ENCODE measurements around the gene PIK3C2B. TPM values are rescaled to one million over a fixed set of nuclear protein-coding genes. Genes with fewer than 3 reads are reported as not detected.

Gene PIK3C2B
- total and polyA plus RNA-seq, 2 donors (not counting 3 experiments of a cell fraction or from before 2014, with no cell fraction given): 33.7 to 49.0 TPM

- Histone ChIP-seq H3K27ac (ENCODE audit: insufficient read depth, low read depth, low read length) (no peak overlapping the region), H3K4me3 (replicated peaks in 1 of 3; ENCODE audit: insufficient read depth in 1 of 3, low read depth in 1 of 3, low read length in 3 of 3) (no peak overlapping the region), H3K4me1 (ENCODE audit: control insufficient read depth, extremely low read depth, insufficient read depth, low read length) (peaks cover 23% of the 10 kb centered on the region), H3K27me3 (ENCODE audit: control insufficient read depth in 2 of 2, insufficient read depth in 2 of 2, low read length in 2 of 2) (no peaks in the 10 kb centered on the region), H3K4me2 (ENCODE audit: insufficient read depth, low read length) (no peak overlapping the region), H4K20me1 (replicated peaks; ENCODE audit: control insufficient read depth, extremely low read depth, insufficient read depth, low read length) (no peaks in the 10 kb centered on the region), H3K36me3 (ENCODE audit: control insufficient read depth in 2 of 2, extremely low read depth in 1 of 2, insufficient read depth in 2 of 2, low read length in 2 of 2) (peaks cover 0 to 13% of the 10 kb centered on the region in 2 experiments), H2AFZ (ENCODE audit: low read depth, low read length) (no peak overlapping the region), H3K9me1 (replicated peaks; ENCODE audit: control insufficient read depth, extremely low read depth, insufficient read depth, low read length) (no peaks in the 10 kb centered on the region), H3K9ac (replicated peaks; ENCODE audit: extremely low read depth, insufficient read depth, low read length) (no peak overlapping the region), H3K9me3 (replicated peaks; ENCODE audit: control insufficient read depth, insufficient read depth, low read length) (no peaks in the 10 kb centered on the region), H3K79me2 (ENCODE audit: control insufficient read depth, insufficient read depth, low read length) (no peaks in the 10 kb centered on the region)
- intact Hi-C loops (cut with micrococcal nuclease): no loop called here
- dilution Hi-C loops (cut with MboI; ENCODE audit: extremely low pct_ligation_motif_present, low sequenced_read_pairs): no loop called here
- DNase-seq (ENCODE audit: low read depth, low spot score) (no peak), FAIRE-seq (no peak)
- ChIA-PET POLR2A (no interaction called here), CTCF (interaction anchor here (0.7 to 9.5 kb wide), 4 partner anchors 17 to 26 kb away, joined by 3 to 129 read pairs (median 32); partner anchors contain the start of gene PIK3C2B)
- TF ChIP-seq JUN (IDR thresholded peaks at IDR 0.05; ENCODE audit: borderline replicate concordance, insufficient read depth, insufficient read length, low read depth) (no peak), MYC (IDR thresholded peaks at IDR 0.05; ENCODE audit: low read depth, low read length) (no peak), EZH2 (IDR thresholded peaks at IDR 0.05; ENCODE audit: borderline replicate concordance, low read depth, low read length, severe bottlenecking) (no peak), GATA2 (IDR thresholded peaks at IDR 0.05; ENCODE audit: insufficient read depth, insufficient read length, low read depth, low read length) (no peak), FOS (IDR thresholded peaks at IDR 0.05; ENCODE audit: borderline replicate concordance, insufficient read depth, low read length) (no peak), POLR2A (IDR thresholded peaks at IDR 0.05; ENCODE audit: low read depth, low read length) (no peak), CTCF (IDR thresholded peaks at IDR 0.05; ENCODE audit: extremely low read depth in 1 of 2, insufficient read depth in 1 of 2, low read depth in 1 of 2, low read length in 2 of 2) (no peak), POLR2AphosphoS5 (IDR thresholded peaks at IDR 0.05; ENCODE audit: insufficient read depth, low read depth, low read length) (no peak), MAX (IDR thresholded peaks at IDR 0.05; ENCODE audit: insufficient read depth, insufficient read length) (no peak)
- BruUV-seq (replicated peaks): no TSS peak
These were observed 21.9 kb downstream of the PIK3C2B start for GRCh38 chr1:204472660-204473059.

Measured in endothelial cell of umbilical vein (primary cell).